Measurements from ENCODE around the gene MAML3.

MAML3 gene

DNA sequence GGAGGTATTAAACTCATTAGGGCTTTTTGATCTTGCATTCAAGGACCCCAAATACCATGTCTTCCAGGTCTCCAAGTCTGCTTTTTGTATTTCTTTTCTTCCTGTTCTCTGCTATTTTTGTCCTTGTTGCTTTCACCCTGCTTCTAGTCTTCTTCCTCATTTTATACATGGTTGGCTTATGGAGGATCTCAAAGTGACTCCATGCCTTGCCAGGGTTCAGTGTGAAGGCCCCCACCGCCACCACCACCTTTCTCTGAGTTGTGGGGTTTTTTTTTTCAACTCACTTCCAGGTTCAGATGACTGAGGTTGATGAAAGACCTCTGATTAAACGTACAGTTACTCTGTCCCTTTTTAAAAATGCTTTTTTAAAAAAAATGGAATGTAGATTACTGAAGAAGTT lies 96.3 kb downstream of the MAML3 start:
- Mint-ChIP-seq H3K27me3 (no peaks in the 10 kb centered on the region), H3K9me3 (no peaks in the 10 kb centered on the region), H3K4me1 (ENCODE audit: low read depth) (peaks cover 25% of the 10 kb centered on the region), H3K27ac (peak overlapping the region; percentile 30), H3K36me3 (ENCODE audit: low read depth) (no peaks in the 10 kb centered on the region), H3K4me3 (no peak overlapping the region)
- intact Hi-C loops (cut with micrococcal nuclease), result no loop called here

DNA sequence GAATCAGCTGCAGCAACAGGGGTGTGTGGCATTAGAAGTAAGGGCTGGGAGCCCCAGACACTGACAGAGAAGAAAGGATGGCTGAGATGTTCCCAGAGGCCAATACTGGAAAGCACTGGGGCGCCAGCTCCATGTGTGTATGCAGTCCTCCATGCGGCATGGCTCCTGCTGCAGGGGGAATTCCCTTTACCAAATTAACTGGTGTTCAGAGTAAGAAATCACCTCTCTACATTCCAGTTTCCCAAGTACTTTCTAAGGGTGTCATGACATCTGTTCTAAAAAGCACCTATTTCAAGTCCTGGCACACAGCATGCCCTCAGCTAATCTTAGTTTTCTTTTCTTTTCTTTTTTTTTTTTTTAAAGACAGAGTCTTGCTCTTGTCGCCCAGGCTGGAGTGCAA lies 98.0 kb downstream of the MAML3 start:
- Mint-ChIP-seq H3K4me1 (ENCODE audit: low read depth) (peaks cover 25% of the 10 kb centered on the region), H3K36me3 (ENCODE audit: low read depth) (no peaks in the 10 kb centered on the region), H3K9me3 (no peaks in the 10 kb centered on the region), H3K27me3 (no peaks in the 10 kb centered on the region), H3K4me3 (no peak overlapping the region), H3K27ac (peak overlapping the region; percentile 25)
- intact Hi-C loops (cut with micrococcal nuclease), result no loop called here

- Mint-ChIP-seq H3K36me3 (ENCODE audit: low read depth) (no peaks in the 10 kb centered on the region), H3K27me3 (no peaks in the 10 kb centered on the region), H3K27ac (peak overlapping the region; percentile 73), H3K4me1 (ENCODE audit: low read depth) (peaks cover 31% of the 10 kb centered on the region), H3K4me3 (peak overlapping the region; percentile 20), H3K9me3 (no peaks in the 10 kb centered on the region)
- intact Hi-C loops (cut with micrococcal nuclease), result loop anchor here (2.0 to 5.0 kb wide), 2 partner anchors 32 to 96 kb away; no protein-coding TSS in a partner anchor
These were observed 99.1 kb downstream of the MAML3 start for GRCh38 chr4:140054861-140055260.

DNA sequence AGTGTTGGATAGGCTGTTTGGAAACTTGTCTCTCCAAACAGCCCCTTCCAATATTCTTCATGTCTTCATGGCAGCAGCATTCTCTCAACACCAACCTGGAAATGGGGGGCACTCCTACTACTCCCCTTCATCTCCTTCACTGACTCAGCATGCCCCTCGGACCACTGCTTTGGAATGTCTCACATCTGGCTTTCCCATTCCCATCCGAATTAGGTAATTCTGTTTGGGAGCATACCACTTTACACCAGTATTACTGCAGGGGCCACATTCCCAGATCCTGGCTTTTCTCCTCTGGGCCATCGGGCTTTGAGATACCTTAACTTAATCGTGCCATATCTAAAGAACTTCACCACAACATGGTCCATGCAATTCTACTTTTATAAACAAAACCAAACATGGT lies 100.8 kb downstream of the MAML3 start:
- Mint-ChIP-seq H3K36me3 (ENCODE audit: low read depth) (no peaks in the 10 kb centered on the region), H3K4me3 (no peak overlapping the region)
- intact Hi-C loops (cut with micrococcal nuclease), result loop anchor here (5.0 kb wide), 1 partner anchor 34 kb away; no protein-coding TSS in a partner anchor

GRCh38 chr4:140052050-140052449 lies 101.9 kb downstream of the MAML3 start:
- Mint-ChIP-seq H3K27me3 (no peaks in the 10 kb centered on the region), H3K4me1 (ENCODE audit: low read depth) (peaks cover 51% of the 10 kb centered on the region), H3K9me3 (no peaks in the 10 kb centered on the region), H3K36me3 (ENCODE audit: low read depth) (no peaks in the 10 kb centered on the region), H3K27ac (no peak overlapping the region), H3K4me3 (no peak overlapping the region)
- intact Hi-C loops (cut with micrococcal nuclease), result loop anchor here (1.0 to 5.0 kb wide), 2 partner anchors 35 to 201 kb away; no protein-coding TSS in a partner anchor

More for the DNA sequence above, 100.8 kb downstream of the MAML3 start:
- H3K27ac Mint-ChIP-seq, result no peak overlapping the region
- H3K9me3 Mint-ChIP-seq, result no peaks in the 10 kb centered on the region
- no peaks in the 10 kb centered on the region for H3K27me3 Mint-ChIP-seq
- H3K4me1 Mint-ChIP-seq (ENCODE audit: low read depth), result peaks cover 46% of the 10 kb centered on the region

- intact Hi-C loops (cut with micrococcal nuclease), result loop anchor here (5.0 kb wide), 1 partner anchor 37 kb away; no protein-coding TSS in a partner anchor
- Mint-ChIP-seq H3K27ac (no peak overlapping the region), H3K36me3 (ENCODE audit: low read depth) (no peaks in the 10 kb centered on the region), H3K4me3 (no peak overlapping the region), H3K9me3 (no peaks in the 10 kb centered on the region), H3K4me1 (ENCODE audit: low read depth) (peaks cover 58% of the 10 kb centered on the region), H3K27me3 (no peaks in the 10 kb centered on the region)
These were observed 103.9 kb downstream of the MAML3 start for GRCh38 chr4:140049849-140050637.

GRCh38 chr4:140049024-140049848 lies 104.7 kb downstream of the MAML3 start:
- Mint-ChIP-seq H3K9me3 (no peaks in the 10 kb centered on the region), H3K4me1 (ENCODE audit: low read depth) (peaks cover 58% of the 10 kb centered on the region), H3K36me3 (ENCODE audit: low read depth) (no peaks in the 10 kb centered on the region), H3K27me3 (no peaks in the 10 kb centered on the region), H3K4me3 (peak overlapping the region; percentile 57), H3K27ac (peak overlapping the region; percentile 7)
- intact Hi-C loops (cut with micrococcal nuclease), result no loop called here

DNA sequence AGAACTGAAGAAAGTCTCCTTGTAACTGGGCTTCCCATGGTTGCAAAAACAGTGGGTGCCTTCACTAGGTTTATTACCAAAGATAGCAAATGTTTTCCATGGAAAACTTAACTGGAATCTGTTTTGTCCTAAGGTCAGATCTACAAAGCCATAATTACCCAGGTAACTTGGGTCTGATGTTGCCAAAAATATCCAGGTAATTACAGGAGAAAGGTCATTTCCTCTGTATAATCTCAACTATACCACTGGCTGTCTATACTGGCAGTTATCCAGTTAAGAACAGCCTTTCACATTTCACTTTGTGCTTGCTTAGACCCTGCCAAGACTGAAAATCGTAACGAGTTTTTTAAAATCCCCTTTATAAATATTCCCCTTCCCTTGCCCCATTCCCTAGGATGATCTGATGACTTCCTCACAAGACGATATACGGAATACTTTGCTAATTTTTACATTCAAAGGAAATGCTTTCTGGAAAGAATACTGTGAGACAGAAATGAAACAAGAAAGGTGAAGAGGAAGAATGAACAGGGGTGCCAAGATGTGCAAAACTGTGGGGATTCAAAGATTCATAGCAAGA lies 105.5 kb downstream of the MAML3 start:
- peak overlapping the region; percentile 57 for H3K4me3 Mint-ChIP-seq
- intact Hi-C loops (cut with micrococcal nuclease), result no loop called here
- H3K27me3 Mint-ChIP-seq, result no peaks in the 10 kb centered on the region
- H3K36me3 Mint-ChIP-seq (ENCODE audit: low read depth), result no peaks in the 10 kb centered on the region
- peak overlapping the region; percentile 7 for H3K27ac Mint-ChIP-seq
- peaks cover 61% of the 10 kb centered on the region for H3K4me1 Mint-ChIP-seq (ENCODE audit: low read depth)
- H3K9me3 Mint-ChIP-seq, result no peaks in the 10 kb centered on the region

DNA sequence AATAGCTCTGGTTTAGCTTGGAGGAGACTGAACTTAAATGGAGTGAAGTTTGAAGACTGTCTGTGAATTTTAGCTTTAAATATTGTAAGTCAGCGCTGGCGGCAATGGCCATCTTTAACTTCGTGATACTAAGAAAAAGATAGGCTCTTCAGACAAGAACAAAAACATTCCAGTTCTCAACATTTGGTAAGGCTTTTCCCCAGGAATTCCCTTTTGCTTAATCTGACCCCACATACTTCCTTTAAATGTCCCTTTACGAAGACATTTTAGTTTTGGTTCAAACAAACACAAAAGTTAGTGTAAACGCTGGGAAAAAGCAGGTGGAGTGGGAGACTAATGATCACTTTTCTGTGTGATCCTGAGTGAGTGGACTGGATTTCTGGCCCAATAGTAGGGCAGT lies 106.2 kb downstream of the MAML3 start:
- Mint-ChIP-seq H3K4me3 (no peak overlapping the region), H3K27me3 (no peaks in the 10 kb centered on the region), H3K27ac (no peak overlapping the region), H3K9me3 (no peaks in the 10 kb centered on the region), H3K36me3 (ENCODE audit: low read depth) (no peaks in the 10 kb centered on the region), H3K4me1 (ENCODE audit: low read depth) (peaks cover 61% of the 10 kb centered on the region)
- intact Hi-C loops (cut with micrococcal nuclease), result no loop called here

- Mint-ChIP-seq H3K4me1 (ENCODE audit: low read depth) (peaks cover 67% of the 10 kb centered on the region), H3K9me3 (no peaks in the 10 kb centered on the region), H3K36me3 (ENCODE audit: low read depth) (no peaks in the 10 kb centered on the region), H3K27me3 (no peaks in the 10 kb centered on the region), H3K4me3 (no peak overlapping the region), H3K27ac (no peak overlapping the region)
- intact Hi-C loops (cut with micrococcal nuclease), result no loop called here
These were observed 106.9 kb downstream of the MAML3 start for GRCh38 chr4:140047017-140047640.

DNA sequence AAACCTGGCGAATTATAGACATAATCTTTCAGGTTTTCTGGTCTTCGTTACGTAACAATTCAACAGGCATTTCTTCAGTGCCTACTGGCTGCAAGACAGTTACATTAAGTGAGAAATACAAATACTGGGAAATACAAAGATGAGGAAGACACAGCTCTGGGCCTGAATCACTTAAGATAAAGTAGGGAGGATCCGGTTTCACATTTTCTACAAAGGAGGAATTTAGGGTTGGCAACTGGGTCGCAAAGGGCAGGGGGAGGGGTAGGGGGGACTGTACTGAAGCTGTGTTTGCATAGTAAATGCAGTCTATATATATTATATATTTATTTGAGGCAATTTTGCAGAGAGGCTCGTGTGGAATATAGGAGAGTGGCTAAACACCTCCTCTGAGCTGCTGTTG lies 107.4 kb downstream of the MAML3 start:
- intact Hi-C loops (cut with micrococcal nuclease), result no loop called here
- H3K4me1 Mint-ChIP-seq (ENCODE audit: low read depth), result peaks cover 67% of the 10 kb centered on the region
- H3K9me3 Mint-ChIP-seq, result no peaks in the 10 kb centered on the region
- H3K27me3 Mint-ChIP-seq, result no peaks in the 10 kb centered on the region
- H3K27ac Mint-ChIP-seq, result no peak overlapping the region
- H3K36me3 Mint-ChIP-seq (ENCODE audit: low read depth), result no peaks in the 10 kb centered on the region
- no peak overlapping the region for H3K4me3 Mint-ChIP-seq

DNA sequence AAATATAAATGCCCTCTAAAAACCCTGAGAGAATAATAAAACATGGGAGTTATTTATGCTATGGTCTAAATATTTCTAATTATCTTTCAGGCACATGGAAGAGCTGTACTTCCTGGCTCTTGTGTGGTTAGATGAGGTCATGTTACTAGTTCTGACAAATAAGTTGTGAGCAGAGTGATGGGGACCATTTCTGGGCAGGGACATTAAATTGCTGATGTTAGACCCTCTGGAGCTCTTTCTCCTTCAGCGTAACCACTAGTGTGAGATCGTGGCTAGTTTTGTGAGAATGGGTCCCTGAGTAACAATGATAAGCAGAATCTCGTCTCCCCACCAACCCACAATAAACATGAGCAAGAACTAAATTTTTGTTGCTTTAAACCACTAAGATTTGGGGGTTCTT lies 108.0 kb downstream of the MAML3 start:
- H3K4me1 Mint-ChIP-seq (ENCODE audit: low read depth), result peaks cover 73% of the 10 kb centered on the region
- intact Hi-C loops (cut with micrococcal nuclease), result no loop called here
- no peaks in the 10 kb centered on the region for H3K27me3 Mint-ChIP-seq
- no peaks in the 10 kb centered on the region for H3K9me3 Mint-ChIP-seq
- H3K4me3 Mint-ChIP-seq, result no peak overlapping the region
- H3K27ac Mint-ChIP-seq, result no peak overlapping the region
- H3K36me3 Mint-ChIP-seq (ENCODE audit: low read depth), result no peaks in the 10 kb centered on the region

GRCh38 chr4:140044337-140044902 lies 109.6 kb downstream of the MAML3 start:
- H3K4me1 Mint-ChIP-seq (ENCODE audit: low read depth), result peaks cover 70% of the 10 kb centered on the region
- no peaks in the 10 kb centered on the region for H3K9me3 Mint-ChIP-seq
- no peak overlapping the region for H3K27ac Mint-ChIP-seq
- no peaks in the 10 kb centered on the region for H3K27me3 Mint-ChIP-seq
- intact Hi-C loops (cut with micrococcal nuclease), result no loop called here
- no peak overlapping the region for H3K4me3 Mint-ChIP-seq
- no peaks in the 10 kb centered on the region for H3K36me3 Mint-ChIP-seq (ENCODE audit: low read depth)
